SK-N-SH (cell line): ENCODE data around the gene SORBS1.

Source experiments
- CTCF ChIP-seq: fragments of 200-600 bp; sonication (generic); IDR thresholded peaks from 2 replicates; pipeline ENCODE4 v1.6.1; 2017; ENCODE audit warnings: antibody characterized with exemption, mild to moderate bottlenecking, moderate library complexity
- EP300 ChIP-seq, 2 experiments: IDR thresholded peaks; 2 replicates each; pipeline versions ENCODE4 v1.4.0 to v1.6.1; 2012; ENCODE audit warnings: borderline replicate concordance in 1 of 2, low read depth in 1 of 2, low read length in 1 of 2
- JUND ChIP-seq: IDR thresholded peaks from 2 replicates; pipeline ENCODE4 v1.4.0; 2012
- MAX ChIP-seq: IDR thresholded peaks from 2 replicates; pipeline ENCODE4 v1.4.0; 2012; ENCODE audit warnings: low read depth
- MEF2A ChIP-seq: IDR thresholded peaks from 2 replicates; pipeline ENCODE4 v1.4.0; 2012; ENCODE audit warnings: low read depth, borderline replicate concordance
- MXI1 ChIP-seq: IDR thresholded peaks from 2 replicates; pipeline ENCODE4 v1.6.1; 2012; ENCODE audit warnings: mild to moderate bottlenecking, low read depth, low read length, improper control_type of control experiment
- SMC3 ChIP-seq: IDR thresholded peaks from 2 replicates; pipeline ENCODE4 v1.6.1; 2012; ENCODE audit warnings: low read depth, low read length, improper control_type of control experiment
- YY1 ChIP-seq: IDR thresholded peaks from 2 replicates; pipeline ENCODE4 v1.4.0; 2012; ENCODE audit warnings: low read depth, mild to moderate bottlenecking

- TF ChIP-seq CTCF = no peak
- no peak for TF ChIP-seq MAX
- no peak for TF ChIP-seq SMC3
- TF ChIP-seq MEF2A = no peak
- no peak for TF ChIP-seq EP300 (IDR thresholded peaks at IDR 0.05; ENCODE audit: borderline replicate concordance in 1 of 2, low read depth in 1 of 2, low read length in 1 of 2)
- no peak for TF ChIP-seq MXI1
- TF ChIP-seq YY1 = no peak
- TF ChIP-seq JUND = no peak
These were observed 67.3 kb downstream of the SORBS1 start for GRCh38 chr10:95493862-95494261.
